K562 (cell line): ENCODE results near the gene PPM1G. TPM values are rescaled to one million over a fixed set of nuclear protein-coding genes. Genes with fewer than 3 reads are reported as not detected.
A peak's percentile ranks its signal among the peaks of the same experiment; 100 is the strongest.

Experiments used
- HMG20B ChIP-seq: fragments of 250-450 bp; sonication (Bioruptor Pico); IDR thresholded peaks from 2 replicates; pipeline ENCODE4 v1.5.0; 2021; ENCODE audit warnings: mild to moderate bottlenecking
- LCOR ChIP-seq: sonication (generic); formaldehyde crosslinking; IDR thresholded peaks from 2 replicates; pipeline ENCODE4 v1.8.0; 2022; ENCODE audit warnings: mild to moderate bottlenecking, missing genetic modification reagents
- MECOM ChIP-seq: fragments of 250-450 bp; sonication (Bioruptor Pico); IDR thresholded peaks from 2 replicates; pipeline ENCODE4 v1.8.0; 2022; ENCODE audit warnings: inconsistent platforms
- ZBTB17 ChIP-seq: fragments of 450-650 bp; formaldehyde crosslinking; IDR thresholded peaks from 2 replicates; pipeline ENCODE4 v1.4.0; 2020; ENCODE audit warnings: mild to moderate bottlenecking
- ZNF174 ChIP-seq: fragments of 250-450 bp; sonication (Bioruptor Pico); IDR thresholded peaks from 2 replicates; pipeline ENCODE4 v1.4.0; 2020; ENCODE audit warnings: mild to moderate bottlenecking
- polyA plus RNA-seq, 8 experiments: library from polyadenylated mRNA; depleted of rRNA in 4 of 8; stranded (reverse) in 5 of 8; unstranded in 3 of 8; fragments of >200 nt; fragmentation: Nextera tagmentation in 2 of 8; fragmentation: Illumina TruSeq in 1 of 8; extraction: Ambion mirVana in 2 of 8; extraction: Trizol in 1 of 8; gene quantifications; 2 replicates each; pipeline versions ENCODE4 v1.2.1 to v1.2.3, GENCODE V29; 2011 to 2014; ENCODE audit warnings: inconsistent platforms in 1 of 8, missing spikeins in 1 of 8
- total RNA-seq, 7 experiments: library from RNA; depleted of rRNA in 6 of 7; stranded (reverse); fragments of >200 nt in 6 of 7; fragmentation: Illumina TruSeq in 2 of 7; extraction: Trizol in 2 of 7; gene quantifications; 2 replicates each; pipeline versions ENCODE4 v1.2.1 to v1.2.3, GENCODE V29; 2011 to 2021; ENCODE audit warnings: low replicate concordance in 1 of 7
- TF ChIP-seq, protein P1 (sequence below): sonication (generic); formaldehyde crosslinking; IDR thresholded peaks from 2 replicates; pipeline ENCODE4 v1.8.1; 2023; ENCODE audit warnings: mild to moderate bottlenecking, missing genetic modification reagents
- TF ChIP-seq, protein P2 (sequence below): sonication (generic); formaldehyde crosslinking; IDR thresholded peaks from 2 replicates; pipeline ENCODE4 v1.5.0; 2020; ENCODE audit warnings: missing genetic modification reagents

The PPM1G gene
- total and polyA plus RNA-seq, 9 of the 15 experiments (the other 6 are each of a cell fraction or from before 2014, with no cell fraction given) = 61.7 to 230 (median 153) TPM

DNA sequence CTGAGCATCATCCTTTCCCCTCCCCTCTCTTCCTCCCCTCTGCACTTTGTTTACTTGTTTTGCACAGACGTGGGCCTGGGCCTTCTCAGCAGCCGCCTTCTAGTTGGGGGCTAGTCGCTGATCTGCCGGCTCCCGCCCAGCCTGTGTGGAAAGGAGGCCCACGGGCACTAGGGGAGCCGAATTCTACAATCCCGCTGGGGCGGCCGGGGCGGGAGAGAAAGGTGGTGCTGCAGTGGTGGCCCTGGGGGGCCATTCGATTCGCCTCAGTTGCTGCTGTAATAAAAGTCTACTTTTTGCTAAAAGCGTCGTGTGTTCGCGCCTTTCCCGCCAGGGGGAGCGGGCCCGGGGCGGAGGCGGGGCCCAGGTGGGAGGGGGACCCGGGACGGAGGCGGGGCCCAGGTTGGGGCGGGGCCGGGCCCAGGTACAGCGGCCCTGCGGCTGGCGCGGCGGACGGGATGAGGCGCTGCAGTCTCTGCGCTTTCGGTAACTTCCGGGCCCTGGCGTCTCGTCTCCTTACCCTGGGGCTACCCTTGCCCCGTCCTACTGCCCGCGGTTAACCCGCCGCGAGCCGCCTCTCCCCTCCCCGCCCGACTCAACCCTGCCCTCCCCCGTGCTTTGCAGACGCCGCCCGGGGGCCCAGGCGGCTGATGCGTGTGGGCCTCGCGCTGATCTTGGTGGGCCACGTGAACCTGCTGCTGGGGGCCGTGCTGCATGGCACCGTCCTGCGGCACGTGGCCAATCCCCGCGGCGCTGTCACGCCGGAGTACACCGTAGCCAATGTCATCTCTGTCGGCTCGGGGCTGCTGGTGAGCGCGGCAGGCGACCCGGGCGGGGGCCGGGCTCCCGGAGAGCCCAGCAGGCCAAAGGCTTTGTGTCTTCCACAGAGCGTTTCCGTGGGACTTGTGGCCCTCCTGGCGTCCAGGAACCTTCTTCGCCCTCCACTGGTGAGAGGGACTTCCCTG lies 32.8 kb upstream of the PPM1G start, which contains the start of gene KRTCAP3 (continued):
- TF ChIP-seq, protein P1, sequence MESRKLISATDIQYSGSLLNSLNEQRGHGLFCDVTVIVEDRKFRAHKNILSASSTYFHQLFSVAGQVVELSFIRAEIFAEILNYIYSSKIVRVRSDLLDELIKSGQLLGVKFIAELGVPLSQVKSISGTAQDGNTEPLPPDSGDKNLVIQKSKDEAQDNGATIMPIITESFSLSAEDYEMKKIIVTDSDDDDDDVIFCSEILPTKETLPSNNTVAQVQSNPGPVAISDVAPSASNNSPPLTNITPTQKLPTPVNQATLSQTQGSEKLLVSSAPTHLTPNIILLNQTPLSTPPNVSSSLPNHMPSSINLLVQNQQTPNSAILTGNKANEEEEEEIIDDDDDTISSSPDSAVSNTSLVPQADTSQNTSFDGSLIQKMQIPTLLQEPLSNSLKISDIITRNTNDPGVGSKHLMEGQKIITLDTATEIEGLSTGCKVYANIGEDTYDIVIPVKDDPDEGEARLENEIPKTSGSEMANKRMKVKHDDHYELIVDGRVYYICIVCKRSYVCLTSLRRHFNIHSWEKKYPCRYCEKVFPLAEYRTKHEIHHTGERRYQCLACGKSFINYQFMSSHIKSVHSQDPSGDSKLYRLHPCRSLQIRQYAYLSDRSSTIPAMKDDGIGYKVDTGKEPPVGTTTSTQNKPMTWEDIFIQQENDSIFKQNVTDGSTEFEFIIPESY = peak; percentile 86
- TF ChIP-seq ZNF174 (CRISPR knock-in tag) (no peak), ZBTB17 (CRISPR knock-in tag) (0 out of 2 replicates have a peak, but pooled peaks have one; percentile 21), LCOR (CRISPR knock-in tag) (no peak), MECOM (CRISPR knock-in tag) (no peak), HMG20B (no peak)
- TF ChIP-seq, protein P2, sequence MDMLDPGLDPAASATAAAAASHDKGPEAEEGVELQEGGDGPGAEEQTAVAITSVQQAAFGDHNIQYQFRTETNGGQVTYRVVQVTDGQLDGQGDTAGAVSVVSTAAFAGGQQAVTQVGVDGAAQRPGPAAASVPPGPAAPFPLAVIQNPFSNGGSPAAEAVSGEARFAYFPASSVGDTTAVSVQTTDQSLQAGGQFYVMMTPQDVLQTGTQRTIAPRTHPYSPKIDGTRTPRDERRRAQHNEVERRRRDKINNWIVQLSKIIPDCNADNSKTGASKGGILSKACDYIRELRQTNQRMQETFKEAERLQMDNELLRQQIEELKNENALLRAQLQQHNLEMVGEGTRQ (CRISPR knock-in tag) = no peak
